ENCODE data around the gene DBNDD1.

Gene DBNDD1

DNA sequence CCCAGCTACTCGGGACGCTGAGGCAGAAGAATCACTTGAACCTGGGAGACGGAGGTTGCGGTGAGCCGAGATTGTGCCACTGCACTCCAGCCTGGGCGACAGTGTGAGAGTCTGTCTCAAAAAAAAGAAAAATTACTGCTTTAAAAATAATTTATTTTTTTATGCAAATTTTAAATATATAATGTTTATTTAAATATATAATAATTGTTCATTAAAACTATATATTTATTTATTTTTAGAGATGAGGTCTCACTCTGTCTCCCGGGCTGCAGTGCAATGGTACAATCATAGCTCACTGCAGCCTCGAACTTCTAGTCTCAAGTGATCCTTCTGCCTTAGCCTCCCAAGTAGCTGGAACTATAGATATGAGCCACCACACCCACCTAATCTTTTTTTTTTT, 15.2 kb upstream of the DBNDD1 start:
- no peak for DNase-seq

DNA sequence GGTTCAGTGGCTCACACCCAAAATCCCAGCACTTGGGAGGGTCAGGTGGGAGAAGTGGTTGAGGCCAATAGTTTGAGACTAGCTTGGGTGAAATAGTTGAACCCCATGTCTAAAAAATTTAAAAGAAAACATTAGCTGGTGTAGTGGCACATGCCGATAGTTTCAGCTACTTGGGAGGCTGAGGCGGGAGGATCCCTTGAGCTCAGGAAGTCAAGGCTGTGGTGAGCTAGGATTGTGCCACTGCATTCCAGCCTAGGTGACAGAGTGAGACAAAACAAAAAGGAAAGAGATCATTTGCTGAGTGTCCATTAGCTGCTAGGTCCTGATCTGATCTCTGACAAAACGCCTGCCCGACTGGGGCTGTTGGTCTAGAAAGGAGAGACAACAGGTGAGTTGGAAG, 14.1 kb upstream of the DBNDD1 start:
- no peak for DNase-seq

DNA sequence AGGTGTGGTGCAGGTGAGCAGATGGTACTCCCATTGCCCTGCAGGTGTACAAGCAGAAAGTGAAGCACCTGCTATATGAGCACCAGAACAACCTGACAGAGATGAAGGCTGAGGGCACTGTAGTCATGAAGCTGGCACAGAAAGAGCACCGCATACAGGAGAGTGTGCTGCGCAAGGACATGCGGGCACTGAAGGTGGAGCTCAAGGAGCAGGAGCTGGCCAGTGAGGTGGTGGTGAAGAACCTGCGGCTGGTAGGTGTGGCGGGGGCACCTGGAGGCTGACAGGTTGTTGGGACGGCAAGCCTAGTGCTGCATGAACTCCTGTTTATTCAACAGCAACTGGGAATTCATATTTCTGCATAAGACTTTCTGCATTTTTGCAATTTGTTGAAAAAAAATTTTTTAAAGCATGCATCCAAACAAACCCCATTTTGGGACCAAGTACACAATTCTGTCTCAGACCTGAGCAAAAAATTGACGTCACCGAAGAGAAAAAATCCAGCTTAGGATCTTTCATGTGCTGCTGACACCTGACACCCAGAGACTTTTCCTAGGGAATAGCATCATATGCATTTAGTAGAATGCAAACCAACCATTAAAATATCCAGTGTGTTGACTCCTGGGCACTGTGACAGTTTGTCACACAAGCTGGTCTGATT, 13.5 kb upstream of the DBNDD1 start:
- no peak for DNase-seq

DNA sequence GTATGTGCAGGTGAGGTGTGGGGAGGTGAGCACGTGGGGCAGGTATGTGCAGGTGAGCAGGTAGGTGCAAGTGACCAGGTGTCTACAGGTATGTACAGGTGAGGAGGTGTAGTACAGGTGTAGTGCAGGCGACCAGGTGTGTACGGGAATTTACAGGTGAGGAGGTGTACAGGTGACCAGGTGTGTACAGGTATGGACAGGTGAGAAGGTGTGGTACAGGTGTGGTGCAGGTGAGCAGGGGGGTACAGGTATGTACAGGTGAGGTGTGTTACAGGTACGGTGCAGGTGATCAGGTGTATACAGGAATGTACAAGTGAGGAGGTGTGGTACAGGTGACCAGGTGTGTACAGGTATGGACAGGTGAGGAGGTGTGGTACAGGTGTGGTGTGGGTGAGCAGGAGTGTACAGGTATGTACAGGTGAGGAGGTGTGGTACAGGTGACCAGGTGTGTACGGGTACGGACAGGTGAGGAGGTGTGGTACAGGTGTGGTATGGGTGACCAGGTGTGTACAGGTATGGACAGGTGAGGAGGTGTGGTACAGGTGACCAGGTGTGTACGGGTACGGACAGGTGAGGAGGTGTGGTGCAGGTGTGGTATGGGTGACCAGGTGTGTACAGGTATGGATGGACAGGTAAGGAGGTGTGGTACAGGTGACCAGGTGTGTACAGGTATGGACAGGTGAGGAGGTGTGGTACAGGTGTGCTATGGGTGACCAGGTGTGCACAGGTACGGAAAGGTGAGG, 12.8 kb upstream of the DBNDD1 start:
- DNase-seq = no peak

DNA sequence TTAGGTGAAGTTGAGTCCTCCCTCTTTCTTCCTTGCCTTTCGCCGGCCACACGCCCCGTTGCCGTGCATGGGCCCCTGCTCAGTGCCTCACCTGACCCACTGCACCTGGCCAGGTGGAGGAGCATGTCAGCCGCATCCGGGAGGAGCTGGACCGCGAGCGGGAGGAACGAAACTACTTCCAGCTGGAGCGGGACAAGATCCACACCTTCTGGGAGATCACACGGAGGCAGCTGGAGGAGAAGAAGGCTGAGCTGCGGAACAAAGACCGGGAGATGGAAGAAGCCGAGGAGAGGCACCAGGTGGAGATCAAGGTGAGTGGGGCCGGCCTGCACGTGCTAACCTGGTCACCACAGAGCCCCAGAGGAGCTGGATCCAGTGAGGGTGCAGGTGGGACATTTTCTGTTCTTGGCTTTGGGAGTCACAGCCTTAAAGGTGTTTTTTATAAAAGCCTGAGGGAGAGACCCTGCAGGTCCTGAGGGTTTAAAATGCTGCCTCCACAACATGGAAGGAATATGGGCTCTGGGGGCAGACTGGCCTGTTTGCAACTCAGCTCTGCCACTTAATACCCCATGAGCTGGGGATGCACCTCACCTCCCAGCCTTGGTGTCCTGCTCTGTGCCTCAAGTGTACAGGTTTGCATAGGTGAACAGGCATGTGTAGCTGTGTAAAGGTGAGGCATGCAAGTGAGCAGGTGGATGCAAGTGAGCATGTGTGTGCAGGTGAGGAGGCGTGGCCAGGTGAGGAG, 12.1 kb upstream of the DBNDD1 start:
- DNase-seq = no peak

DNA sequence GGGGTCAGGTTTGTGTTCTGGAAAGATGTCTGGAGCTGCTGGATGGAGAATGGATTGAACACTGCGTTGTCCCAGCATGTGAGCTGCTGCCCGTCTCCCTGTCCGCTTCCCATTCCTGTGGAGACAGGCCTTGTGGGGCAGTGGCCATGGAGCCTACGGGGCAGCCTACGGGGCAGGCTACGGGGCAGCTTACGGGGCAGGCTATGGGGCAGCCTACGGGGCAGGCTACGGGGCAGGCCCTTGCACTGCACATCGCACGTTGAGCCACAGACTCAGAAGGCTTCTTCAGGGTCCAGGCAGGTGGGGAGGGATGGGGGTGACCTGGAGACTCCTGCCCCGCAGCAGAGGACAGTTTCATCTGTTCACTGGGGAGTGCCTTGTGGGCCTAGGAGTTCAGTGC, 9.7 kb upstream of the DBNDD1 start:
- no peak for DNase-seq

DNA sequence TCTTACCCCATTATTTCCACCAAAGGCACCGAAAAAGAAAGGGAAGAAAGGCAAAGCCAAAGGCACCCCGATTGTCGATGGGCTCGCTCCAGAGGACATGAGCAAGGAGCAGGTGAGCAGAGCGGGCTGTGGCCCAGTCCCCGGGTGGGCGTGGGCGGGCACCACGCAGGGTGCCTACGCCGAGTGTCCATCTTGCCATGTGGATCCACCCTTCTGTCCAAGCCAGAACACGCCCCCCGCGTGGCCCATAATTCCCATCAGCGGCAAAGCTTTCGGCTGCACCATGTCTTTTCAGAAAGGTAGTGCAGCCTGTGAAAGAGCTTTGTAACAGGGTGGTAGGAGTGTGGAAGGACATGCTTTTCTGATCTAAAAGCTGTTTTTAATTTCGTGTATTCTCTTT, 8.4 kb upstream of the DBNDD1 start:
- DNase-seq = no peak

DNA sequence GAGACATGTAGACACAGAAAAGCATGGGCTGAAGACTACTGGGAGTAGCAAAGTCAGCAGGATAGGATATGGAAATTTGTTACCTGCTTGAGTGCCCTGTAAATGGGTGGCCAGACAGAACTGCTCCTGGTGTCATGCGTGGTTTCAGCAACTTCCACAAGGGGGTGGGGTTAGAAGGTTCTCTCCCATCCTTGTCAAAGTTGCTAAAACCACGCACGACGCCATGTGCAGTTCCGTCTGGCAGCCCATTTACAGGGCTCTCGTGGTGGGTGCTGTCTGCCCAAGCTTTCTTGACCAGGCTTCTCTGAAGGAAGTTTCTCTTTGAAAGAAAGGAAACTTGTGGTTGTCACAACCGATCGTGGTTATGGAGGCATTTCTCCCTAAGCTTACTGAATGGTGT, 6.9 kb upstream of the DBNDD1 start:
- no peak for DNase-seq

DNA sequence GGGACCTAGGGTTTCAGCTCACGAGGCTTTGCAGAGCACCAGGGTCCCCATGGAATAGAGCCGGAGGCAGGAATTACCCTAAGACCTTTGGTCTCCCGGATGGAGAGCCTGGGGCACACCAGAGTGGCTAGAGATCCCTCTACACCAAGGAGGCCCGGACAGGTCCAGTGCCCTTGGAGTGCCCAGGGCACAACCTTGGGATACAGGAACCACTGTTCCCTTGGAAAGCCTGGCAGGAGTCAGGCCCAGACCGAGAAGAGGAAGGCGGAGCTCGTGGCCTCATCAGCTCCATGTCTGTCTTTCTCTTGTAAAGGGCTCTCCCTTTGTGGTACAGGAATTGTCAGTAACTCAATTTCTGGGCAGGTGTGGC, 3.8 kb upstream of the DBNDD1 start:
- DNase-seq = no peak

DNA sequence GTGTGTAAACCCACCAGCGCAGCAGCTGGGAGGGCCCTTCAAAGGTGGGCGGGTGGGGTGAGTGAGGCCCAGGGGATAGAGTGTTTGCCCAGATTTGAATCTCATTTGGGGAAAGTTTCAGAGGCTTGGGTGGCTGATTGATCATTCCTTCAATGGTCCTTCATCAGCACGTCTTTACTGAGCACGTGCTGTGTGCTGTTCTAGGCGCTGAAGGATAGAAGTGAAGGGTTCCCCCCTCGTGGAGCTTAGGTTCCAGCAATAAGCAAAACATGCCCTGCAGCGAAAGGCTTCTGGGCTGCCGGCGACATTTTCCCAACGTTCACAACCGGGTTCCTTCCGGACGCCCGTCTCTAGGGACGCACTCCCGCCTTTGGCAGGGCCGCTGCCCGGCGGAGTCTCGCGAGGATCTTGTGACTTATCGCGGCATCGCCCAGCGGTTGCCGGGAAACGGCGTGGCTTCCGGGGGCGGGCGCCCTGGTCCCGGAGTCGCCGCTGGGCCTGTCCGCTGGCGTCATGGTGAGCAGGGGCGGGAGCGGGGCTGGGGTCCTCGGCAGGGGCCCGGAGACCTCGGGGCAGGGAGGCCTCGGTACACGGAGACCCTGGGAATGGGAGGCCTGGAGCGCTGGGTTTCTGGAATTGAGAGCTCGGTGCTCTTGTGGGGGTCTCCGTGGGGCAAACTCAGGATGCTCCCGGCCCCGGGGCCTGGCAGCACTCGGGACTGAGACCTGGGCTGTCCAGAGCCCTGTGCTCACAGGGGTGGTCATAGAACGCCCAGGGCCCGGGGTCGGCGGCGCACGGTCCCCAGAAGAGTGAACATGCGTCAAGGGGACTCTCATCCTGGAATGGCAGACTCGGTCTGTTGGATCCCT, 3.2 kb upstream of the DBNDD1 start:
- peak; percentile 49 for DNase-seq

DNA sequence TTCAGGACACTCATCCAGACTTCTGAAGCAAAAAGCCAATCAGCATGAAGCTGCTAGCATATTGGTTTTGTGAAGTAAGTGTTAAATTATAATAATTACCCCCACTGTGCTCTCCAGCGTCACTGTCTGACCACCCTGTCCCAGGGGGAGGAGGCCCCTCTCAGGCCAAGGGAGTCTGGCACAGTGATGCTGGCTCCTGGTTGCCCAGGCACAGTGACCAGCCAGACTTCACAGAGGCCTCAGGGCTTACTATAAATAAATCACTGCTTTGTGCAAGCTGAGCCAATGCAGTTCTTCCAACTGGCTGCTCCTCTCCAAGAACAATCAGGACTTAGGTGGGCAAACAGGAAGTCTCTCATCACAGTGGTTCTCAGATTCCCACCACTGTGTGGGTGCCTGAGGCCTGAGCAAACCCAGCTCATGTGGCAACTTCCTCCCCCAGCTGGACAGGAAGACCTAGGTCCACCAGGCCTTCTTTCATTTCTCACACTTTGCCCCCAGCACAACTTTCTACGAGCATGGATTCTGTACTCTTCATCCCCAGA, 1.7 kb upstream of the DBNDD1 start:
- peak; percentile 26 for DNase-seq

DNA sequence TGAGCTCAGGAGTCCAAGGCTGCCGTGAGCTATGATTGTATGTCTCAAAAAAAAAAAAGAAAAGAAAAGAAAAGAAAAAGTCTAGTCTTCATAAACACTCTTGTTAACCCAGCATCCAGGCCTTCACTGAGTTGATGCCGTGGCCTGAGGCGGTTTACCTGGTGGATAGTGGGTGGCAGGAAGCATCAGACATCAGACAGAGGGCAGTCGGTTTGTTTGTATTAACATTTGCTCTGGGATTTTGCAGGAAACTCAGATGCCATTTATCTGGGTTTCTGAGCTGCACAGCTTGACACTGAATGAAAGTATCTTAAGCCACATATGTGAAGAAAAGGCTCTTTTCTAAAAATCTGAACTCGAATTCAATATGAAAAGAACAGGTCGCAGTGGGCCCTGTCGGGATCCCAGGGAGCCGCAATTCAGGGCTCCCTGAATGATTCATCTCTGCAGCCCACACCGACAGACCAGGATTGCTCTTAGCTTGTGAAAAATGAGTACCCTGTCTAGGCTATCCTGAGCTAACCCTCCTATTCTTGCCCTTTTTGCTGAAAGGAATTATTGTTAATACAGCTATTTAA, 1.1 kb upstream of the DBNDD1 start:
- DNase-seq = no peak

DNA sequence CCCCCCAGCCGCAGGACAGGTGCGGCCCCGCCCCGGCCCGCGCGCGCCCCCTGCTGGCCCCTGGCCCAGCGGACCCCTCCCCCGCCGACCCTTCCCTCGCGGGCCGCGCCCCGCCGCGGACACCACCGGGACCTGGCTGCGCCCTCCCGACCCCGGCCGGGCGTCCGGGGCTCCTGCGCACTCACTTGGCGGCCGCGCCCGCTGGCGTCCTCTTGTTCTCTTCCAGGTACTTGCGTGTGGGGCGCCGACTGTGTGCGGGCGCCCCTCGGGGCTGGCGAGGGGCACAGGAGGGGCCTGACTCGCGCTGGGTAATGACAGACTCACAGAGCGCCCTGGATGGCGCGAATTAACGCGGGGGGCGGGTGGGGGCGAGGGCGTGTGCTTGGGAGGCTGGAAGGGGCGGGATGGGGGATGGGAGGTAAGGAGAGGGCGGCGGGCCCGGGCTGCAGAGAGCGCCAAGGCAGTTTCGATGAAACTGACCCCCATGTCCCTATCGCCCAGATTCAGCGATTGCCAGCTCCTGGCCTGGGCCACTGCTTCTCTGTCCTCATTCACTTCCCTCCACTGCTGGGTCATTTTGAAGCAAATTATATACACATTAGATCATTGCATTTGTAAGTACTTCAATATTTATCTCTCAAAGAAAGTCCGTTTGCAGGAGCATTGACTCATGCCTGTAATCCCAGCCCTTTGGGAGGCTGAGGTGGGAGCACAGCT, 445 bp upstream of the DBNDD1 start:
- no peak for DNase-seq

DNA sequence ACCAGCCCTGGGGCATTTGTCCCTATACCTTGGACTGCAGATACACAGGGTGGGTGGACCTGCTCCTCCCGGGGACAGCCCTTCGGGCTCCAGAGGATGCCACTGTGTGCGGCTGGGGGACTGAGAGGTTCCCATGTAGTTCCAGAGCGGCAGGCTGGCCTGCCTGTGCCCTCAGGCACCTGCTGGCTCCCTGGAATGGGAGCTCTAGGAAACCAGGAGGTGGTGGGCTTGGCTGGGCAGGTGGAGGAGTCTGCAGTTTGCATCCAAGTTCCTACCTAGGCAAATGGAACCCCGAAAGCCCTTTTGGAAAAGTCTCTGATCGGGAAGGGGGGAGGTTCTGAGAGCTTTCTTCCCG, 982 bp downstream of the DBNDD1 start:
- no peak for DNase-seq

DNA sequence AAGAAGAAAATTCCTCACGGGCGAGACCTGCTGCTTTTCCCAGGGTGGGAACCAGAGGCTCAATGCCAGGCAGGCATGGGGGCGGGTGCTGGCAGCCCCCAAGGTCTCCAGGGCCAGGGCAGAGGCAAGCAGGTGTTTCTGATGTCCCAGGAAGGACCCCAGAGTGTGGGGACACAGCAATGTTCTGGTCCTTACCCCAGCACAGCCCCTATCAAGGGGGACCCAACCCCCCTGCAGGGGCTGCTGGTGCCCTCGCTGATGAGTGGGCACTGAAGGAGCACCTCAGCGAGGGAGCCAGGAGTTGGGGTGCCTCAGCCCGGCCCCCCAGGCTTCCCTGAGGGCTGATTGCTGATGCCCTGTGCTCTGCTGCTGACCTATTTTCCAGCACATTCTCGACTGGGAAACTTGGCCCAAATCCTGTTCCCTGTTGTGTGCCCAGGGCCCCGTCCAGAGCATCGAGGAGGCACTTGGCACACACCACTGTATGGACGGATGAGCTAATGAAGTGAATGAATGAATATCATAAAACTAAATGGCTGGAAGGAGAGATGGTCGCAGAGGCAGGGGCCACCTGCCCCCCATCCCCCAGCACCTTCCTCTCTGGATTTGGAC, 2.8 kb downstream of the DBNDD1 start:
- DNase-seq = no peak

DNA sequence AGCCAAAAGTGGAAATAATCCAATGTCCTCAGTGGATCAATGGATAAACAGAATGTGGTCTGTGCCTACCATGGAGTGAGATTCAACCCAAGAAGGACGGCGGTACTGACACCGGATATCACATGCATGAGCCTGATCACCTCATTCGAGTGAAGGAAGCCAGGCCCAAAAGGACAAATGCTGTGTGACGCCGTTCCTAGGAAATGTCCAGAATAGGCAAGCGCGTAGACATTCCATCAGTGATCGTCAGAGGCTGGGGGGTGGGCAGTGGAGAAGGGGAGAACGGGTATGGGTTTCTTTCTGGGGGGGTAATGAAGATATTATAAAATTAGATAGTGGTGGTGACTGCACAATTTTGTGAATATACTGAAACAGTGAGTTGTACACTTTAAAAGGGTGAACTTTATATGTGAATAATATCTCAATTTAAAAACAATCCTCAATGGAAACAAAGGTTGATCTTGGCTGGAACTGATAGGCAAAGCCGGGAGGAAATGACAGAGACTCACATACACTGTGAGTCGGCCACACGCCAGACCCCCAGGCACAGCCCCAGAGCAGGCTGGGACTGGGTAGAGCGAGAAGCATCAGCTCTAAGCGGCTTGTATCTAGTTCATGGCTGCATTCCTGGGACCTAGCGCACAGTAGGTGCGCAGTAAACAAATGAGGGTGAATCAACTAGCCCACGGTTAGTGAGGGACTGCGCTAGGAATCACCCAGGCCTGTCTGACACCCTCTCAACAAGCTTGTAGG, 3.5 kb downstream of the DBNDD1 start:
- DNase-seq = no peak

DNA sequence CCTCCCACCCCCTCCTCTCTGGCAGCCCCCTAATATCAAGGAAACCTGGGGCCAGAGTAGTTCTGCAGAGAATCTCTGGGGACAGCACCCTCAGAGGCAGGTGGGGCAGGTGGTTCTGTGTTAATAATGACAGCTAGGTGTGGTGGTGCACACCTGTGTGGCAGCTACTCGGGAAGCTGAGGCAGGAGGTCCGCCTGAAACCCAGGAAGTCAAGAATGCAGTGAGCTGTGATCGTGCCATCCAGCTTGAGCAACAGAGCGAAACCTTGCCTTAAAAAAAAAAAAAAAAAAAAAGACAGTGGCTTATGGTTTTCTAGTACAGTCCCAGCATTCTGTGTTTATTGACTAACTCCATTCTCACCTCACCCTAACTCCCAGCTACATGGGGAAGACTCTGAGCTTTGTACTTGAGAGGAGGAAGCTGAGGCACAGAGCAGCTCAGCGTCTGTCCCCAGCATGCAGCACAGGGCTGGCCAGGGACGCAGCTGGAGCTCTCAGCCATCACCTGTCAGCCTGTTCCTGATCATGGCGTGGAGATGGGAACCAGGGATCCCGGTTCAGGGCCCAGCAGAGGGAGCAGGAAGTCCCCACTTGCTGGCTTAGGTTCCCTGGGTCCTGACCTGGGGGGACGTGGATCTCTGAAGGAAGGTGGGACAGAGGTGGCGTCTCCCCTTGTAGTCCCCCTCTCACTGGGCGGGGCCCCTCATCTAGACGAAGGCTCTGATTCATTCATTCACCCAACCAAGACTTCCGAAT, 6.1 kb downstream of the DBNDD1 start:
- no peak for DNase-seq

DNA sequence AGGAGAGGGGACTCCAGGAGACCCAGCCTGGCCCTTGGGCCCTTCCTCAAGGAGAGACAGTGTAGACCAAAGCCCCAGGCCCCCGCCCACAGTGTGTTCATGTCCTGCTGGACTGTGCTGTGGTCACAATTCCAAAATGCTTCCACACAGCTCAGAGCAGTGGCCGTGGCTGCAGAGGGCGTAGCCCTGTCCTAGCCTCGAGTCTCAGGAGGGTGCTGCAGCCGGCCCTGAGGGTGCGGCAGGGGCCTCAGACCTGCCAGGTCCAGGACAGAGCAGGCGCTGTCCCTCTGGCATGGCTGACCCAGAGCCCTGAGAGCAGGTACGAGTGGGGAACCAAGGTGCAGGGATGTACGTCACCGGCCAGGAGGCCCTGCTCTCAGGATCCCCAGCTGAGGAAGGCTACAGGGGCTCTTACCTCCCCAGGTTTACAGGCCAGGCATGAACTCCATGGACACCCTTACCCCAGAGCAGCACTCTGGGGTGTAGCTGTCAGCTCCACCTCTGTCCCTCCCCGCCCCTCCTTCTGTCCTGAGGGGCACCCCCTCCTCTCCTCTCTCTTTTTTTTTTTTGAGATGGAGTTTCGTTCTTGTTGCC, 7.3 kb downstream of the DBNDD1 start:
- DNase-seq = no peak

DNA sequence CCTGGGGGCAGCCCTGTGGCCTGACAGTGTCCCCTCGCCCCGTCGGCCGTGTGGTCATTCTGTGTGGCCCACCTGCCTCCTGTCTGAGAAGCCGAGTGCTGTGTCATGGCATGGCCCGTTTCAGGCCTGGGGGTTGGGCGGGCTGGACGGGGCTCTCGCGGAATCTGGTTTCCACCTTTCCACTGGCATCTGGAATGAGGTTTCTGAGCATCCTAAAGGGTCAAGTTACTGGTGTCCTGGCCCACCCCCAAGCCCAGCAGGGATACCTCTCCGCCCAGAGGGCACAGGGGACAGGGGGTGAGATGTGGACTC, 7.8 kb downstream of the DBNDD1 start:
- no peak for DNase-seq

All from NCI-H2081 treated with DMSO at 0.1 percent for 48 hours (cell line).